ENCODE measurements around the gene KRT15.

KRT15 gene

DNA sequence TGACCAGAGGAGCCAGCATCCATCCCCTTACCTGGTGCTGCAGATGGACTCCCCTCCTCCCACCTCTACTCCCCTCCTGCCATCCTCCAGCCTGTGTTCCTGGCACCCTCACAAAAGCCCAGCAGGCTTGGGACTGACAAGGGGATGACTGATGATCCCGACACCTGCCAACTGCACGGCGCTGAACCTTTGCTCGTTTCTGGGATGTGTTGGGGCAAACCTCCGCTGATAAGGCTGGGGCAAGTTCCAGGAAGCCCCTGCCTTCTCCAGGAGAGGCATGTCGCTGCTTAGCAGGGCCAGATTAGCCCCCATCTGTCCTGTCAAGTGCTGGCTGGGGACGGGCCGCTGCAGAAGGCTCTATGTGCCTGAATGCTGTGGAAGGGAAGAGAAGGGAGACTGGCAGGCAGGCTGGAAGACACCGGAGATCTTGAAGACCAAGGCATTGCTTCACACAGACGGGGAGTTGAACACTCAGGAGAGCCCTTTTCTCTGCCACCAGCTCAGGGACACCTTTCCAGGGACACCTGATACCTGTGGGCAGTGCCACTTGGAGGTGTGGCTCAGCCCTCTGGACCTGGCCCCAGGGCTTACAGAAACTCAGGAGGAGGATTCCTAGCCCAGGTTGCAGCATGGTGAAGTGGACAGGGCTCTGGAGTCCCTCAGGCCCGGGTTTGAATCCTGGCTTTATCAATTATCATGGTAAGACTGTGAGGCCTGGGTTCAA is 973 bp upstream of the KRT15 start:
- Histone ChIP-seq H3K18ac (ENCODE audit: low read depth in 1 of 2, low read length in 2 of 2) (peak overlapping the region; percentile 18 to 40), H4K8ac (ENCODE audit: low read length) (peak overlapping the region; percentile 8), H3K4me3 (ENCODE audit: insufficient read depth in 1 of 2, low read depth in 1 of 2, low read length in 2 of 2) (no peak overlapping the region), H3K79me1 (replicated peaks; ENCODE audit: low read length, poor library complexity, severe bottlenecking) (no peaks in the 10 kb centered on the region), H3K36me3 (ENCODE audit: control insufficient read depth in 1 of 2, insufficient read depth in 2 of 2, low read depth in 1 of 2, low read length in 2 of 2) (peaks cover 0 to 22% of the 10 kb centered on the region in 2 experiments), H3K9me3 (ENCODE audit: control insufficient read depth, low read length) (no peaks in the 10 kb centered on the region), H3K23ac (ENCODE audit: low read length in 2 of 2) (no peak overlapping the region), H3K27ac (ENCODE audit: low read length, poor library complexity, severe bottlenecking) (no peak overlapping the region), H2BK12ac (ENCODE audit: low read length in 2 of 2) (peak overlapping the region; percentile 14 to 45), H2BK5ac (ENCODE audit: low read depth, low read length, poor library complexity, severe bottlenecking) (no peak overlapping the region), H4K91ac (ENCODE audit: low read length) (no peak overlapping the region), H3K4me1 (ENCODE audit: control insufficient read depth, insufficient read depth, low read depth, low read length) (peaks cover 30% of the 10 kb centered on the region), H2BK120ac (ENCODE audit: low read depth, low read length) (no peak overlapping the region), H3K9ac (ENCODE audit: low read length) (no peak overlapping the region), H3K4ac (ENCODE audit: low read depth in 1 of 2, low read length in 2 of 2) (no peak overlapping the region), H3K4me2 (ENCODE audit: low read length, poor library complexity, severe bottlenecking) (no peak overlapping the region), H2AFZ (ENCODE audit: low read depth, low read length) (no peak overlapping the region), H3K27me3 (ENCODE audit: control insufficient read depth in 1 of 2, insufficient read depth in 1 of 2, low read length in 2 of 2) (peaks cover 0 to 33% of the 10 kb centered on the region in 2 experiments), H2AK5ac (ENCODE audit: low read length, severe bottlenecking) (peak overlapping the region; percentile 21), H3K14ac (ENCODE audit: low read length in 2 of 2) (peak overlapping the region in 1 of 2 experiments; percentile 11), H2BK15ac (ENCODE audit: low read depth, poor library complexity, severe bottlenecking) (no peak overlapping the region)
- WGBS: 80% methylated on average over 10 of the region's 11 CpGs
- no peak for DNase-seq

DNA sequence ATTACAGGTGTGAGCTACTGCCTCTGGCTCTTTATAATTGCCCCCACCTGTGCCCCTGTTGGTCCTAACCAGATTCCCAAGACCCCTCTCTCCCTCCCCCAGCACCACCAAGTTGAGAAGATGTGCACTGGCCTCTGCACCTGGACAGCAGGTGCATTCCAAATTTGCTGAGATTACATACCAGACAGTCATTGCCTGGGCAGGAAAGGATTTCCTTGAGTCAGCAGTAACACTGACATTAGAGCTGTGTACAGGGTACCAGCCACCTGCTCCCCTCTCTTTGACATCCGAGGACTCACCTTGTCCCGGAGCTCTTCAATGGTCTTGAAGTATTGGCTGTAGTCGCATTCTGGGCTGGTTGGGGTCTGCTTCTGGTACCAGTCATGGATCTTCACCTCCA is 659 bp downstream of the KRT15 start:
- WGBS: 97% methylated on average over 3 of the region's 3 CpGs

DNA sequence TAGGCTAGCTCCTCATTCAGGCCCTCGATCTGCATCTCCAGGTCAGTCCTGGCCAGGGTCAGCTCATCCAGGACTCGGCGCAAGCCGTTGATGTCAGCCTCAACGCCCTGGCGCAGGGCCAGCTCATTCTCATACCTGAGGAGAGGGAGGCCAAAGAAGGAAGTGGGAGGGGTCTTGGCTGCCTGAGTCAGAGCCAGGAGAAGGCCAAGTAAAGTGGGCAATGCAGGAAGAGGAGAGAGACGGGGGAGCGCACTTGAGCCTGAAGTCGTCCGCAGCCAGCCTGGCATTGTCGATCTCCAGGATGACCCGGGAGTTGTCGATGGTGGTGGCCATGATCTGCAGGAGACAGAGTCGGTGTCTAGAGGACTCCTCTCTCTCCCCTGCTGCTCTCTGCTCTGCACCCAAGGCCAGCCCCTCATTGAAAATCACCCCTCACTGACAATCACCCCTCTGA is 1.8 kb downstream of the KRT15 start:
- no peak overlapping the region for H2BK12ac ChIP-seq (ENCODE audit: low read length in 2 of 2)
- no peak overlapping the region for H3K14ac ChIP-seq (ENCODE audit: low read length in 2 of 2)
- H2BK5ac ChIP-seq (ENCODE audit: low read depth, low read length, poor library complexity, severe bottlenecking): no peak overlapping the region
- WGBS: 91% methylated on average over 14 of the region's 14 CpGs
- no peak overlapping the region for H2AFZ ChIP-seq (ENCODE audit: low read depth, low read length)
- H3K36me3 ChIP-seq (ENCODE audit: control insufficient read depth in 1 of 2, insufficient read depth in 2 of 2, low read depth in 1 of 2, low read length in 2 of 2): peaks cover 0 to 3% of the 10 kb centered on the region in 2 experiments
- no peak overlapping the region for H3K4me3 ChIP-seq (ENCODE audit: insufficient read depth in 1 of 2, low read depth in 1 of 2, low read length in 2 of 2)
- peak overlapping the region; percentile 15 for H4K91ac ChIP-seq (ENCODE audit: low read length)
- H3K4me2 ChIP-seq (ENCODE audit: low read length, poor library complexity, severe bottlenecking): no peak overlapping the region
- no peak overlapping the region for H3K23ac ChIP-seq (ENCODE audit: low read length in 2 of 2)
- DNase-seq: no peak
- H3K4me1 ChIP-seq (ENCODE audit: control insufficient read depth, insufficient read depth, low read depth, low read length): peaks cover 15% of the 10 kb centered on the region
- no peak overlapping the region for H2BK15ac ChIP-seq (ENCODE audit: low read depth, poor library complexity, severe bottlenecking)
- H2BK120ac ChIP-seq (ENCODE audit: low read depth, low read length): no peak overlapping the region
- no peak overlapping the region for H3K18ac ChIP-seq (ENCODE audit: low read depth in 1 of 2, low read length in 2 of 2)
- H3K27ac ChIP-seq (ENCODE audit: low read length, poor library complexity, severe bottlenecking): no peak overlapping the region
- no peak overlapping the region for H2AK5ac ChIP-seq (ENCODE audit: low read length, severe bottlenecking)
- no peak overlapping the region for H3K4ac ChIP-seq (ENCODE audit: low read depth in 1 of 2, low read length in 2 of 2)
- H3K79me1 ChIP-seq (replicated peaks; ENCODE audit: low read length, poor library complexity, severe bottlenecking): no peaks in the 10 kb centered on the region
- peaks cover 0 to 47% of the 10 kb centered on the region in 2 experiments for H3K27me3 ChIP-seq (ENCODE audit: control insufficient read depth in 1 of 2, insufficient read depth in 1 of 2, low read length in 2 of 2)
- H3K9ac ChIP-seq (ENCODE audit: low read length): no peak overlapping the region
- H4K8ac ChIP-seq (ENCODE audit: low read length): no peak overlapping the region
- H3K9me3 ChIP-seq (ENCODE audit: control insufficient read depth, low read length): no peaks in the 10 kb centered on the region

More for the DNA sequence above, 659 bp downstream of the KRT15 start:
- Histone ChIP-seq H3K9me3 (ENCODE audit: control insufficient read depth, low read length) (no peaks in the 10 kb centered on the region), H3K36me3 (ENCODE audit: control insufficient read depth in 1 of 2, insufficient read depth in 2 of 2, low read depth in 1 of 2, low read length in 2 of 2) (peaks cover 0 to 10% of the 10 kb centered on the region in 2 experiments), H4K91ac (ENCODE audit: low read length) (no peak overlapping the region), H3K4me1 (ENCODE audit: control insufficient read depth, insufficient read depth, low read depth, low read length) (peaks cover 25% of the 10 kb centered on the region), H2AFZ (ENCODE audit: low read depth, low read length) (no peak overlapping the region), H3K4me3 (ENCODE audit: insufficient read depth in 1 of 2, low read depth in 1 of 2, low read length in 2 of 2) (no peak overlapping the region), H3K4me2 (ENCODE audit: low read length, poor library complexity, severe bottlenecking) (no peak overlapping the region), H2BK15ac (ENCODE audit: low read depth, poor library complexity, severe bottlenecking) (no peak overlapping the region), H2AK5ac (ENCODE audit: low read length, severe bottlenecking) (no peak overlapping the region), H3K14ac (ENCODE audit: low read length in 2 of 2) (no peak overlapping the region), H3K4ac (ENCODE audit: low read depth in 1 of 2, low read length in 2 of 2) (no peak overlapping the region), H3K18ac (ENCODE audit: low read depth in 1 of 2, low read length in 2 of 2) (no peak overlapping the region), H2BK12ac (ENCODE audit: low read length in 2 of 2) (no peak overlapping the region), H3K9ac (ENCODE audit: low read length) (no peak overlapping the region), H2BK120ac (ENCODE audit: low read depth, low read length) (no peak overlapping the region), H3K27me3 (ENCODE audit: control insufficient read depth in 1 of 2, insufficient read depth in 1 of 2, low read length in 2 of 2) (peaks cover 0 to 37% of the 10 kb centered on the region in 2 experiments), H3K23ac (ENCODE audit: low read length in 2 of 2) (no peak overlapping the region), H4K8ac (ENCODE audit: low read length) (no peak overlapping the region), H3K79me1 (replicated peaks; ENCODE audit: low read length, poor library complexity, severe bottlenecking) (no peaks in the 10 kb centered on the region), H2BK5ac (ENCODE audit: low read depth, low read length, poor library complexity, severe bottlenecking) (no peak overlapping the region), H3K27ac (ENCODE audit: low read length, poor library complexity, severe bottlenecking) (no peak overlapping the region)
- DNase-seq: no peak

DNA sequence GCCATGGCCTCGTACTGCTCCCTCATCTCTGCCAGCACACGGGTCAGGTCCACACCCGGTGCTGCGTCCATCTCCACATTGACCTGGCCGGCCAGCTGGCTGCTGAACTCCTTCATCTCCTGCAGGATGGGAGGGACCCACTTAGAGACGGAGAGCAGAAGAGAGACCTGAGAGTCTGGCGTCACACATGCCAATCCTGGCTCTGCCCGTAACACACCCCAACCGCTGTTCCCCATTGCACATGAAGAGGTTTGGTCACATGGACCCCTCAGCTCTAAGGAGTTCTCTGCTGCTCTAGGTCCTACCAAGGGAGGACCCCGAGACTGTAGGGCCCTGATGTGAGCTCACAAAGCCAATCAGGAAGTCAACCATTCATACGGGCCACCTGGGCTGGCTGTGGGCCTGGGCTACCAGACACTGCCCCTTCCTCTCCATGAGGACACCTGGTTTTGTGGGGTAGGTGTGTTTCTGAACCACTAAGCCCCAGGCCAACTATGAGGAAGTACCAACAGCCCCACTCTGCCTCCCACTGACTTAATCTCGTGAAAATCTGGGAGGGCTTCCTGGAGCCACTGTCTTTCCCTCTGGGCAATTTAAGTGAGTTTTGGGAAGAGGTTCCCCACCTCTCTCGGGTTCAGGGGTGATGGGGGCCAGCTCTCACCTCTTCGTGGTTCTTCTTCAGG is 2.4 kb downstream of the KRT15 start:
- no peak overlapping the region for H2AFZ ChIP-seq (ENCODE audit: low read depth, low read length)
- H2BK120ac ChIP-seq (ENCODE audit: low read depth, low read length): no peak overlapping the region
- peaks cover 0 to 49% of the 10 kb centered on the region in 2 experiments for H3K27me3 ChIP-seq (ENCODE audit: control insufficient read depth in 1 of 2, insufficient read depth in 1 of 2, low read length in 2 of 2)
- no peak overlapping the region for H3K23ac ChIP-seq (ENCODE audit: low read length in 2 of 2)
- H3K27ac ChIP-seq (ENCODE audit: low read length, poor library complexity, severe bottlenecking): no peak overlapping the region
- no peak overlapping the region for H2BK15ac ChIP-seq (ENCODE audit: low read depth, poor library complexity, severe bottlenecking)
- no peaks in the 10 kb centered on the region for H3K9me3 ChIP-seq (ENCODE audit: control insufficient read depth, low read length)
- no peak overlapping the region for H3K9ac ChIP-seq (ENCODE audit: low read length)
- no peak overlapping the region for H4K91ac ChIP-seq (ENCODE audit: low read length)
- no peak overlapping the region for H3K14ac ChIP-seq (ENCODE audit: low read length in 2 of 2)
- H2BK12ac ChIP-seq (ENCODE audit: low read length in 2 of 2): no peak overlapping the region
- no peak overlapping the region for H3K4me2 ChIP-seq (ENCODE audit: low read length, poor library complexity, severe bottlenecking)
- no peak overlapping the region for H3K18ac ChIP-seq (ENCODE audit: low read depth in 1 of 2, low read length in 2 of 2)
- H3K4me3 ChIP-seq (ENCODE audit: insufficient read depth in 1 of 2, low read depth in 1 of 2, low read length in 2 of 2): no peak overlapping the region
- H2BK5ac ChIP-seq (ENCODE audit: low read depth, low read length, poor library complexity, severe bottlenecking): no peak overlapping the region
- H3K4ac ChIP-seq (ENCODE audit: low read depth in 1 of 2, low read length in 2 of 2): no peak overlapping the region
- no peak overlapping the region for H4K8ac ChIP-seq (ENCODE audit: low read length)
- no peak overlapping the region for H2AK5ac ChIP-seq (ENCODE audit: low read length, severe bottlenecking)
- H3K4me1 ChIP-seq (ENCODE audit: control insufficient read depth, insufficient read depth, low read depth, low read length): peaks cover 12% of the 10 kb centered on the region
- WGBS: 95% methylated on average over 13 of the region's 14 CpGs
- peaks cover 0 to 3% of the 10 kb centered on the region in 2 experiments for H3K36me3 ChIP-seq (ENCODE audit: control insufficient read depth in 1 of 2, insufficient read depth in 2 of 2, low read depth in 1 of 2, low read length in 2 of 2)
- H3K79me1 ChIP-seq (replicated peaks; ENCODE audit: low read length, poor library complexity, severe bottlenecking): no peaks in the 10 kb centered on the region
- no peak for DNase-seq
